ENCODE results near the gene CIROP.

CIROP gene

DNA sequence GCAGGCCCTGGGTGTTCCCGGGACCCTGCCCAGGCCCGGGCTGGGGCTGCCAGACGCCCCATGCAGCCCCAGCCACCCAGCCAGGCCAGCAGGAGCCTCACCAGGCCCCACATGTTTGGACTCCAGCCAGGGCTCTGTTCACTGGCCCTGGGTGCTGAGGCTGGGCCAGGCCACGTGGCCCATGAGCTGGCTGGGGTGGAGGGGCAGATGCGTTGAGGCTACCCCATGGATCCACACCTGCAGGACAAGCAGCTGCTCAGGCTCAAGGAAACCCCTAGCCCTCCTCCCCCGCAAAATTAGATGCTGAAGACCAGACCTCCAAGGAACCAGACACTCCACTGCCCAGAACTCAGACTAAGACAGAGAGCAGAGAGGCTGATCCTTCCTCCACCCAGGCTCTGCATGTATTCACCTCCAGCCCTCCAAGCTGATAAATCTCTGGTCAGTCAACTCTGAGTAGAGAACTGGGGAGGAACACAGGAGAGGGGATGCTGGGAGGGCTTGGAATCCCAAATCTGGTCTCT, 49.1 kb downstream of the CIROP start:
- peaks cover 22 to 28% of the 10 kb centered on the region in 2 experiments for H3K4me1 ChIP-seq (ENCODE audit: control insufficient read depth in 1 of 2, insufficient read depth in 1 of 2, low read depth in 1 of 2, low read length in 1 of 2)
- H3K27ac ChIP-seq: no peak overlapping the region
- no peaks in the 10 kb centered on the region for H3K9me3 ChIP-seq
- peaks cover 22% of the 10 kb centered on the region for H3K36me3 ChIP-seq
- TF ChIP-seq, protein P1, sequence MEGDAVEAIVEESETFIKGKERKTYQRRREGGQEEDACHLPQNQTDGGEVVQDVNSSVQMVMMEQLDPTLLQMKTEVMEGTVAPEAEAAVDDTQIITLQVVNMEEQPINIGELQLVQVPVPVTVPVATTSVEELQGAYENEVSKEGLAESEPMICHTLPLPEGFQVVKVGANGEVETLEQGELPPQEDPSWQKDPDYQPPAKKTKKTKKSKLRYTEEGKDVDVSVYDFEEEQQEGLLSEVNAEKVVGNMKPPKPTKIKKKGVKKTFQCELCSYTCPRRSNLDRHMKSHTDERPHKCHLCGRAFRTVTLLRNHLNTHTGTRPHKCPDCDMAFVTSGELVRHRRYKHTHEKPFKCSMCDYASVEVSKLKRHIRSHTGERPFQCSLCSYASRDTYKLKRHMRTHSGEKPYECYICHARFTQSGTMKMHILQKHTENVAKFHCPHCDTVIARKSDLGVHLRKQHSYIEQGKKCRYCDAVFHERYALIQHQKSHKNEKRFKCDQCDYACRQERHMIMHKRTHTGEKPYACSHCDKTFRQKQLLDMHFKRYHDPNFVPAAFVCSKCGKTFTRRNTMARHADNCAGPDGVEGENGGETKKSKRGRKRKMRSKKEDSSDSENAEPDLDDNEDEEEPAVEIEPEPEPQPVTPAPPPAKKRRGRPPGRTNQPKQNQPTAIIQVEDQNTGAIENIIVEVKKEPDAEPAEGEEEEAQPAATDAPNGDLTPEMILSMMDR (IDR thresholded peaks at IDR 0.05): no peak
- no peak overlapping the region for H3K4me3 ChIP-seq (ENCODE audit: low read depth in 1 of 2, low read length in 1 of 2)
- H3K27me3 ChIP-seq: peaks cover 13% of the 10 kb centered on the region

DNA sequence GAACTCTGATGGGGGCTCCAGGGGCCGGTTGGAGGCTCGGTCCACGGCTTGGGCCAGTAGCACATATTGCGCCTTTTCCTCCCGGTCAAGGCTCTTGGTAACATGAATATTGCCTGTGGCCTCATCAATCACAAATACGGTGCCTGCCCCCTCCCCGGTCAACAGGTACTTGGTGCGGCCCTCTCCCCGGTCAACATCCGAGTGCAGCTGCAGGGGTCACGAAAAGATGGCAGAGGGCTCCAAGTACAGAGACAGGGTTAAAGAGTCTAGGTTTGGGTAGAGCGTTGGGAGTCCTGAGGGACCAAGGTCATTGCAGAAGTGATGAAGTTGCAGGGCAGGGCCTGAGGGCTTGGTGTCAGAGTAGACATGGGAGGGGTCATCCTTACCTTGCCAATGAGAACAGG, 49.6 kb downstream of the CIROP start:
- Histone ChIP-seq H3K27ac (no peak overlapping the region), H3K36me3 (peaks cover 17% of the 10 kb centered on the region), H3K4me3 (ENCODE audit: low read depth in 1 of 2, low read length in 1 of 2) (no peak overlapping the region), H3K4me1 (ENCODE audit: control insufficient read depth in 1 of 2, insufficient read depth in 1 of 2, low read depth in 1 of 2, low read length in 1 of 2) (peaks cover 22 to 28% of the 10 kb centered on the region in 2 experiments), H3K9me3 (no peaks in the 10 kb centered on the region), H3K27me3 (peaks cover 13% of the 10 kb centered on the region)
- TF ChIP-seq, protein P1 (IDR thresholded peaks at IDR 0.05): no peak

DNA sequence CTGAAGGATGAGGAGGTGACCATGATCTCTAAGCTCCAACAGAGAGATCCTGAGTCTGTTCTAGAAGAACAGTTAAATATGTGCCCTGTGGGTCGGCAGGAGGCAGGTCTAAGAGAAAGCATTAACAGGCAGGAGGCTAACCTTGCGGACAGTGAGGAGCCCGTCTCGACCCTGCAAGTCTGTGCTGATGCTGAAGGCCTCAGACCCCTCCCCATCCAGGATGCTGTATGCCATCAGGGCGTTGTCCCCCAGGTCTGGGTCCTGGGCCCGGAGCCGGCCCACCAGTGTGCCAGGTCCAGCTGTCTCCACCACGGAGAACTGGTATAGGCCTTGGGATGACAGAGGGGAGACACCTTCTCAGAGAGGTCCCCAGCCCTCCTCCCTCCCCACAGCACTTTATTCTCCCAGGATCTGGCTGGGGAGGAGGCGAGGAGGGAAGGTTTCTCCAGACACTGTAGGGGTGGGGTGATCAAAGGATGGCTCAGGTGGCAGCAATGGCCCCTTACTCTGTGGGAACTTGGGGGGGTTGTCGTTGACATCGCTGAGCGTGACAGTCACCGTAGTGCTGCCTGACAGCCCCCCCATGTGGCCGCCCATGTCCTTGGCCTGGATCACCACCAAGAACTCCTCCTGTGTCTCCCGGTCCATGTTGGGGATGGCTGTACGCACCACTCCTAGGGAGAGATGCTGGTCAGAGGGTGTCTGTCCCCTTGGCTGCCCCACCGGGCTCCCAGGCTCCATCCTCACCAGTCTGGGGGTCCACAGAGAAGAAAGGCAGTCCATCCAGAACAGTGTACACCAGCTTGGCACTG, 50.6 kb downstream of the CIROP start:
- H3K4me3 ChIP-seq (ENCODE audit: low read depth in 1 of 2, low read length in 1 of 2): no peak overlapping the region
- peaks cover 8% of the 10 kb centered on the region for H3K36me3 ChIP-seq
- peaks cover 13% of the 10 kb centered on the region for H3K27me3 ChIP-seq
- TF ChIP-seq, protein P1 (IDR thresholded peaks at IDR 0.05): no peak
- no peaks in the 10 kb centered on the region for H3K9me3 ChIP-seq
- no peak overlapping the region for H3K27ac ChIP-seq
- H3K4me1 ChIP-seq (ENCODE audit: control insufficient read depth in 1 of 2, insufficient read depth in 1 of 2, low read depth in 1 of 2, low read length in 1 of 2): peaks cover 22 to 28% of the 10 kb centered on the region in 2 experiments

DNA sequence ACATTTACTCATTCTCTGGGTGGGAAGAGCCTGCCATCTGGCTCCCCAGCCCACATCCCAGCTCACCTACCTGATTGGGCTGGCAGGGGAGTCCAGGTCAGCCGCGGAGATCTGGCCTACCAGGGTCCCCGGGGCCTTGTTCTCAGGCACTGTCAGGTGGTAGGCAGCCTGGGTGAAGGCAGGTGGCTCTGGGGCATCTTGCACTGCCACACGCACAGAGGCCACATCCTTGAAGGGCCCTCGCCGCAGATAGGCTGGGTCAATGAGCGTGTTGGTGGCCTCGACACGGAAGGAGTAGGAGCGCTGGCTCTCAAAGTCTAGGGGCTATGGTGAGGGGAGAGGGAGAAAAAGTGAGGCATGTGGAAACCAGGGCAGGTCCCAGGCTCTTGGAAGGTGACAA, 51.4 kb downstream of the CIROP start:
- Histone ChIP-seq H3K27ac (no peak overlapping the region), H3K4me1 (ENCODE audit: control insufficient read depth in 1 of 2, insufficient read depth in 1 of 2, low read depth in 1 of 2, low read length in 1 of 2) (peaks cover 20 to 28% of the 10 kb centered on the region in 2 experiments), H3K27me3 (peaks cover 13% of the 10 kb centered on the region), H3K4me3 (ENCODE audit: low read depth in 1 of 2, low read length in 1 of 2) (no peak overlapping the region), H3K9me3 (no peaks in the 10 kb centered on the region), H3K36me3 (no peaks in the 10 kb centered on the region)
- TF ChIP-seq, protein P1 (IDR thresholded peaks at IDR 0.05): no peak

DNA sequence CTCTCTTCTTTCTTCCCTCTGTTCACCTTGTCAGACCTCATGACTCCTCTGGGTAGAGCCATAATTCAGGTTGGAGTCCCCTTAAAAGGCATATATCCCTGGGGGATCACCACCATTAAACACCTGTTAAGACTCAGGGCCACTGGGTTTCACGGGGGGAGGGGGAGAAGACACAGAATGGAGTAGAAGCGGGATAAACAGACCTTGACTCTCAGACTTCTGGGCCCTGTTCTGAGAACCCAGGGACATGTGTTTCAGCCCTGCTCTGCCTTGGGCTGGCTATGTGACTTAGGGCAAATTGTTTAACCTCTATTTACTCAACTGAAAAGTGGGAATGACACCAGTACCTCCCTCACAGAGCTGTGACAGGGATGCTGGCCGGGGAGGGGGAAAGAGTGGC, 52.1 kb downstream of the CIROP start:
- Histone ChIP-seq H3K36me3 (no peaks in the 10 kb centered on the region), H3K9me3 (no peaks in the 10 kb centered on the region), H3K27ac (no peak overlapping the region), H3K27me3 (peaks cover 17% of the 10 kb centered on the region), H3K4me1 (ENCODE audit: control insufficient read depth in 1 of 2, insufficient read depth in 1 of 2, low read depth in 1 of 2, low read length in 1 of 2) (peaks cover 13 to 22% of the 10 kb centered on the region in 2 experiments), H3K4me3 (ENCODE audit: low read depth in 1 of 2, low read length in 1 of 2) (no peak overlapping the region)
- TF ChIP-seq, protein P1 (IDR thresholded peaks at IDR 0.05): no peak
